K562 (cell line): ENCODE results near the gene RAP1A. TPM values are rescaled to one million over a fixed set of nuclear protein-coding genes. Genes with fewer than 3 reads are reported as not detected.

Experiments
- ATAC-seq: fragments of 200-7000 bp; cut with Tn5 transposase; 3 replicates; pipeline ENCODE4 v1.9.1; 2020; ENCODE audit warnings: moderate library complexity
- BruUV-seq: library from RNA; stranded (reverse); fragments of 400-500 nt; replicated peaks from 2 replicates; lab custom pipeline; 2021; lab: Mats Ljungman, UMichigan
- CTCF ChIA-PET: fragments of 300-600 bp; formaldehyde crosslinking; extraction: SDS; loops from one replicate; lab custom pipeline; 2021; ENCODE audit warnings: low intra/inter-chr PET ratio; lab: Yijun Ruan, JAX
- POLR2A ChIA-PET: fragments of 300-600, 350-650 bp; sonication (Branson Sonifier 250); formaldehyde crosslinking; extraction: SDS; loops from one replicate; lab custom pipeline; 2021; ENCODE audit warnings: antibody characterized with exemption, inconsistent platforms; lab: Yijun Ruan, JAX
- DNase-seq, 4 experiments: peaks; one replicate each; pipeline versions ENCODE4 v3.0.0 to v3.0.0-alpha.2; 2011 to 2018; ENCODE audit warnings: low spot score in 3 of 4, mixed read lengths in 3 of 4; ENCODE audit errors: extremely low read depth in 1 of 4
- FAIRE-seq: peaks from 2 replicates; lab custom pipeline; 2011; peaks lifted over from hg19 to GRCh38; lab: Jason Lieb, UNC
- H2AFZ ChIP-seq: 2 replicates; pipeline ENCODE4 v1.6.0; 2011; ENCODE audit warnings: low read depth, low read length, control low read depth, inconsistent platforms
- H3K27ac ChIP-seq: fragments of 200-600 bp; 3 replicates; pipeline ENCODE4 v1.8.0; 2011; ENCODE audit warnings: low read depth, mild to moderate bottlenecking, control low read depth, inconsistent platforms, low read length, moderate library complexity, mixed read lengths; ENCODE audit errors: extremely low read depth
- H3K27me3 ChIP-seq, 2 experiments: fragments of 300-600 bp in 1 of 2; 2 replicates in 1 of 2; 3 replicates in 1 of 2; pipeline versions ENCODE4 v1.6.0 to v1.8.0; 2011; ENCODE audit warnings: inconsistent platforms in 2 of 2, low read length in 2 of 2, mild to moderate bottlenecking in 1 of 2, mixed read lengths in 1 of 2, moderate library complexity in 1 of 2; ENCODE audit not compliant: control insufficient read depth in 2 of 2, insufficient read depth in 2 of 2
- H3K36me3 ChIP-seq: fragments of 300-600 bp; 3 replicates; pipeline ENCODE4 v1.8.0; 2011; ENCODE audit warnings: mild to moderate bottlenecking, low read length, inconsistent platforms; ENCODE audit not compliant: control insufficient read depth, insufficient read depth
- H3K4me1 ChIP-seq, 2 experiments: fragments of 200-600 bp in 1 of 2; replicated peaks in 1 of 2; 2 replicates in 1 of 2; 3 replicates in 1 of 2; pipeline versions ENCODE4 v1.5.1 to v1.8.0; 2011; ENCODE audit warnings: inconsistent platforms in 2 of 2, low read length in 2 of 2, mild to moderate bottlenecking in 1 of 2, mixed read lengths in 1 of 2, moderate library complexity in 1 of 2; ENCODE audit not compliant: control insufficient read depth in 2 of 2, insufficient read depth in 2 of 2
- H3K4me2 ChIP-seq: 2 replicates; pipeline ENCODE4 v1.6.1; 2011; ENCODE audit warnings: low read length, control low read depth, inconsistent platforms, mixed read lengths; ENCODE audit not compliant: insufficient read depth
- H3K4me3 ChIP-seq: fragments of 200-600 bp; sonication (generic), shearing (Covaris generic); 2 replicates; pipeline ENCODE4 v1.5.1; 2016; ENCODE audit warnings: control low read depth, inconsistent platforms
- H3K79me2 ChIP-seq: fragments of 200-600 bp; 3 replicates; pipeline ENCODE4 v1.8.0; 2011; ENCODE audit warnings: low read length, inconsistent platforms; ENCODE audit not compliant: control insufficient read depth, insufficient read depth
- H3K9ac ChIP-seq, 2 experiments: 2 replicates each; pipeline versions ENCODE4 v1.6.0 to v1.6.1; 2011; ENCODE audit warnings: low read depth in 2 of 2, low read length in 2 of 2, control low read depth in 1 of 2, inconsistent platforms in 1 of 2, mild to moderate bottlenecking in 1 of 2, mixed read lengths in 1 of 2; ENCODE audit not compliant: insufficient read depth in 1 of 2
- H3K9me1 ChIP-seq: one replicate; pipeline ENCODE4 v1.6.0; 2011; ENCODE audit warnings: inconsistent platforms, mild to moderate bottlenecking, low read length, moderate library complexity; ENCODE audit not compliant: control insufficient read depth, insufficient read depth
- H3K9me3 ChIP-seq: replicated peaks from 2 replicates; pipeline ENCODE4 v1.5.1; 2011; ENCODE audit warnings: low read depth, low read length, inconsistent platforms; ENCODE audit not compliant: control insufficient read depth, insufficient read depth
- H4K20me1 ChIP-seq: replicated peaks from 2 replicates; pipeline ENCODE4 v1.6.1; 2011; ENCODE audit warnings: low read length, inconsistent platforms, mixed read lengths; ENCODE audit not compliant: control insufficient read depth, insufficient read depth
- ATF1 ChIP-seq, 2 experiments: fragments of 450-650 bp in 1 of 2; IDR thresholded peaks; 2 replicates each; pipeline ENCODE4 v1.6.1; 2016; ENCODE audit warnings: missing compliant biosample characterization in 1 of 2, missing genetic modification characterization in 1 of 2
- CHD1 ChIP-seq: fragments of 200-600 bp; sonication (generic); IDR thresholded peaks from one replicate; pipeline ENCODE4 v1.6.1; 2012; ENCODE audit warnings: mild to moderate bottlenecking, moderate library complexity, low read length, inconsistent platforms
- ETV6 ChIP-seq, 3 experiments: fragments of 150-350 bp in 1 of 3; sonication (generic) in 1 of 3; formaldehyde crosslinking in 1 of 3; IDR thresholded peaks; 2 replicates each; pipeline versions ENCODE4 v1.6.1 to v1.8.0; 2014 to 2022; ENCODE audit warnings: borderline replicate concordance in 2 of 3, low read depth in 2 of 3, antibody characterized with exemption in 1 of 3, low read length in 1 of 3, mild to moderate bottlenecking in 1 of 3, missing genetic modification reagents in 1 of 3
- EZH2 ChIP-seq: IDR thresholded peaks from 2 replicates; pipeline ENCODE4 v1.6.1; 2012; ENCODE audit warnings: low read depth, mild to moderate bottlenecking, inconsistent platforms, low read length, borderline replicate concordance
- FOXA1 ChIP-seq: fragments of 450-650 bp; IDR thresholded peaks from 2 replicates; pipeline ENCODE4 v1.6.1; 2016; ENCODE audit warnings: mild to moderate bottlenecking, borderline replicate concordance
- MBD1 ChIP-seq: fragments of 250-450 bp; sonication (Bioruptor Pico); IDR thresholded peaks from 2 replicates; pipeline ENCODE4 v1.8.0; 2022; ENCODE audit warnings: inconsistent platforms
- OTX1 ChIP-seq: fragments of 450-650 bp; formaldehyde crosslinking; IDR thresholded peaks from 2 replicates; pipeline ENCODE4 v1.4.0; 2022; ENCODE audit warnings: mild to moderate bottlenecking
- XRCC3 ChIP-seq: fragments of 450-650 bp; IDR thresholded peaks from 2 replicates; pipeline ENCODE4 v1.6.1; 2017; ENCODE audit warnings: mild to moderate bottlenecking, moderate library complexity
- ZBTB7A ChIP-seq: IDR thresholded peaks from 2 replicates; pipeline ENCODE4 v1.6.1; 2011; ENCODE audit warnings: low read depth, mild to moderate bottlenecking, low read length, moderate library complexity, borderline replicate concordance; ENCODE audit not compliant: control insufficient read depth
- ZC3H8 ChIP-seq: fragments of 450-650 bp; IDR thresholded peaks from 2 replicates; pipeline ENCODE4 v1.6.1; 2017
- ZNF354B ChIP-seq: fragments of 250-450 bp; sonication (Bioruptor Pico); IDR thresholded peaks from 2 replicates; pipeline ENCODE4 v1.4.0; 2020
- ZNF584 ChIP-seq: fragments of 200-800 bp; sonication (Bioruptor generic); IDR thresholded peaks from 2 replicates; pipeline ENCODE4 v1.6.1; 2016; ENCODE audit warnings: low read depth, mild to moderate bottlenecking, missing genetic modification characterization, missing compliant biosample characterization
- ZNF707 ChIP-seq: fragments of 250-450 bp; sonication (Bioruptor Pico); conservative IDR thresholded peaks from 2 replicates; pipeline ENCODE4 v1.8.0; 2022; ENCODE audit warnings: inconsistent platforms, mild to moderate bottlenecking, moderate library complexity
- WGBS: fragments of 100-300 bp; shearing (Covaris generic); methylation state at CpG from one replicate; pipeline ENCODE4 v1.1.6; 2016; ENCODE audit warnings: low coverage, mixed read lengths; ENCODE audit not compliant: insufficient coverage; ENCODE audit errors: missing lambda C conversion rate; 5-methylcytosine and 5-hydroxymethylcytosine counted together
- in situ Hi-C: fragments of 300-500 bp; cut with MboI; formaldehyde crosslinking; loops from 4 replicates; pipeline ENCODE4 v1.15.0; 2018; ENCODE audit warnings: inconsistent platforms, mixed read lengths
- intact Hi-C: fragments of 100-400 bp; cut with micrococcal nuclease; formaldehyde crosslinking; loops from 2 replicates; pipeline ENCODE4 v1.14.2; 2022
- polyA plus RNA-seq, 8 experiments: library from polyadenylated mRNA; depleted of rRNA in 4 of 8; stranded (reverse) in 5 of 8; unstranded in 3 of 8; fragments of >200 nt; fragmentation: Nextera tagmentation in 2 of 8; fragmentation: Illumina TruSeq in 1 of 8; extraction: Ambion mirVana in 2 of 8; extraction: Trizol in 1 of 8; gene quantifications; 2 replicates each; pipeline versions ENCODE4 v1.2.1 to v1.2.3, GENCODE V29; 2011 to 2014; ENCODE audit warnings: inconsistent platforms in 1 of 8, missing spikeins in 1 of 8
- total RNA-seq, 7 experiments: library from RNA; depleted of rRNA in 6 of 7; stranded (reverse); fragments of >200 nt in 6 of 7; fragmentation: Illumina TruSeq in 2 of 7; extraction: Trizol in 2 of 7; gene quantifications; 2 replicates each; pipeline versions ENCODE4 v1.2.1 to v1.2.3, GENCODE V29; 2011 to 2021; ENCODE audit warnings: low replicate concordance in 1 of 7
- TF ChIP-seq, protein P1 (sequence below), 3 experiments: IDR thresholded peaks in 2 of 3; conservative IDR thresholded peaks in 1 of 3; 2 replicates each; pipeline ENCODE4 v1.5.1; 2011 to 2012; ENCODE audit warnings: low read length in 3 of 3, mild to moderate bottlenecking in 3 of 3, control low read depth in 2 of 3, improper control_type of control experiment in 1 of 3, inconsistent platforms in 1 of 3, low read depth in 1 of 3, mixed read lengths in 1 of 3, moderate library complexity in 1 of 3; ENCODE audit not compliant: insufficient read depth in 2 of 3

Gene RAP1A
- total and polyA plus RNA-seq, 9 of the 15 experiments (the other 6 are each of a cell fraction or from before 2014, with no cell fraction given) = 13.4 to 86.2 (median 32.5) TPM

DNA sequence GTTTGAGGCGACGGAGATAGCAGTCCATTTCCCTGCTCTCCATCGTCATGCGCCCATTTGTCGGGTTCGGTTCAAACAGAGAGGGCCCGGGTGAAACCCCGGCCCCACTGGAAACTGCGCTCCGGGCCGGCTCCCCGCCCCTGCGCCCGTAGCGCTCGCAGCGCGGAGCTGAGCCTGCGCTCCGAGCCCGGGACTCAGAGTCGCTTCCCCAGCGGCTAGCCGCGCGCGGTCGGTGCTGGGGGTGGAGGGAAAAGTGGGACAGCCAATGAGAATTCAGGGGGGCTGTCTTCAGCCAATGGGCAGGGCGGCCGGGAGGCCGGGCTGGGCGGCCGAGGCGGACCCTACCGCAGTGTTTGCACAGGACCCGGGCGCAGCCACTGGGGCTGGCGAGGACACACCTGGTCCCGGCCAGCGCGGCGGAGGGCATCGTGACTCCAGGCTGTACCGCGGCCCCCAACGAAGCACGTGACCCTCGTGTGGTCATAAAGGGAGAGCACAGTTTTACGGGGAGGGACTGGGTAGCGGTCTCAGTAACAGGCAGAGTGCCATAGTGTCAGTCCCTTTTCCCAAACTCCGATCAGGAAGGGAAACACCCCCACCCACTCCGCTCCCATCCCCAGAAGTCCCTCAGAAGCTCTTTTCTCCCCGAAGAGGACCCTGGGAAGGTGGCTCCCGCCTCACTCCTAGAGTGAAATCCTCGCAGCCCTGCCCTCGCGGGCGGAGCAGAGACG lies 119.8 kb downstream of the RAP1A start, which contains the start of gene INKA2 (continued):
- TF ChIP-seq ATF1 (CRISPR knock-in tag; IDR thresholded peaks at IDR 0.05) (no peak), ATF1 (tag; IDR thresholded peaks at IDR 0.05) (peak; percentile 49), ZNF707 (CRISPR knock-in tag) (no peak), OTX1 (no peak), ETV6 (IDR thresholded peaks at IDR 0.05; ENCODE audit: borderline replicate concordance in 1 of 2, low read depth in 2 of 2, low read length in 1 of 2) (no peak), ETV6 (CRISPR knock-in tag; IDR thresholded peaks at IDR 0.05; ENCODE audit: borderline replicate concordance) (peak; percentile 96; the same call in 1 of the 2 replicates), FOXA1 (no peak), ZNF354B (CRISPR knock-in tag) (no peak), ZNF584 (CRISPR knock-in tag) (no peak), CHD1 (no peak)

DNA sequence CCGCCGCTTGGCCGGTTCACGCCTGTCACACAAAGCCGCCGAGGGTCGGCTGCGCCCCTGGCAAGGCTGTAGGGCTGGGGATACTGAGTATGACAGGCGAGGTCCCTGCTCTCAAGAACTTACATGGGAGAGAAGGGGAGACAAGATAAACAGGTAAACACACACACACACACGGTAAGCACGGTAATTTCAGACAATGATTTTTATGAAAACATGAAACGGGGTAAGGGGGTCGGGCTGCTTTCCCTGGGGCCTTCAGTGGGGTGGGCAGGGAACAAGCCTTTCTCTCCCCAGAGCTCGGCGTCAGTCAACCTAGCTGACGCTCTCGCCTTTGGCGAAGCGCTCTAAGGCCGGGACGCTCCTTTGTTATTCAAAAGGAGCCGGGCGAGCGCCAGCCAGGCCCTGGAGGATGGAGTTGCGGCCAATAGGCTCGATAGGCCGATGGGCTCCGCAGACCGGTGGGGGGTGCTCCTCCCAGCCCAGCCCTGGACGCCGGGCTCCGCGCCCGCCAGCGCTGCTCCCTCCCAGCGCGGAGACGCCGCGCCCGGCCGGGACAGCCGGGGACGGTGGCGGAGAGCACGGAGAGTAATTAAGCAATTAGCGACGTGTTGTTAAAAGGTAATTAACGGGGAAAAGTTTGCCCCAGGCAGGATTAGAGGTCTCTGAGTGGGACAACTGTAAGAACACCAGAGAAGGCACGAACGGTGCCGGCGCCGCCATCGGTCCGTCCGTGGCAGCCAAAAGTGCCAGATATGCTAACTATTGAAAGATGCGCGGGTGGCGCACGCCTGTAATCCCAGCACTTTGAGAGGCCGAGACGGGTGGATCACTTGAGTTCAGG lies 120.6 kb downstream of the RAP1A start:
- Histone ChIP-seq H2AFZ (peak overlapping the region; percentile 80), H3K4me1 (peaks cover 14 to 28% of the 10 kb centered on the region in 2 experiments; a peak in 4 of 5 replicates), H3K27ac (no peak overlapping the region), H3K9ac (peak overlapping the region; percentile 8 to 84; a peak in 3 of 4 replicates), H3K27me3 (peaks cover 40 to 75% of the 10 kb centered on the region in 2 experiments), H3K79me2 (no peaks in the 10 kb centered on the region), H3K9me1 (no peaks in the 10 kb centered on the region), H3K4me2 (peak overlapping the region; percentile 87), H3K36me3 (no peaks in the 10 kb centered on the region), H3K9me3 (no peaks in the 10 kb centered on the region), H4K20me1 (no peaks in the 10 kb centered on the region; the same call in 1 of the 2 replicates), H3K4me3 (peak overlapping the region; percentile 44)
- intact Hi-C loops = no loop called here
- 29% methylated on average over 63 of the region's 63 CpGs for WGBS
- DNase-seq = peak in 3 of 4 experiments; percentile 20 to 42 (median 35)
- peak; percentile 10; the same call in 1 of the 3 replicates for ATAC-seq
- FAIRE-seq = no peak
- no TSS peak for BruUV-seq
- POLR2A ChIA-PET = interaction anchor here (0.6 to 2.0 kb wide), 4 partner anchors 9 to 624 kb away, joined by 3 to 7 read pairs (median 4); no protein-coding TSS in a partner anchor
- in situ Hi-C loops = no loop called here
- CTCF ChIA-PET = no interaction called here
- TF ChIP-seq ZC3H8 (no peak), XRCC3 (no peak), MBD1 (CRISPR knock-in tag) (peak; percentile 68; the same call in 1 of the 2 replicates), ZBTB7A (peak; percentile 85; the same call in 1 of the 2 replicates), EZH2 (peak; percentile 67; the same call in 1 of the 2 replicates)
- TF ChIP-seq, protein P1, sequence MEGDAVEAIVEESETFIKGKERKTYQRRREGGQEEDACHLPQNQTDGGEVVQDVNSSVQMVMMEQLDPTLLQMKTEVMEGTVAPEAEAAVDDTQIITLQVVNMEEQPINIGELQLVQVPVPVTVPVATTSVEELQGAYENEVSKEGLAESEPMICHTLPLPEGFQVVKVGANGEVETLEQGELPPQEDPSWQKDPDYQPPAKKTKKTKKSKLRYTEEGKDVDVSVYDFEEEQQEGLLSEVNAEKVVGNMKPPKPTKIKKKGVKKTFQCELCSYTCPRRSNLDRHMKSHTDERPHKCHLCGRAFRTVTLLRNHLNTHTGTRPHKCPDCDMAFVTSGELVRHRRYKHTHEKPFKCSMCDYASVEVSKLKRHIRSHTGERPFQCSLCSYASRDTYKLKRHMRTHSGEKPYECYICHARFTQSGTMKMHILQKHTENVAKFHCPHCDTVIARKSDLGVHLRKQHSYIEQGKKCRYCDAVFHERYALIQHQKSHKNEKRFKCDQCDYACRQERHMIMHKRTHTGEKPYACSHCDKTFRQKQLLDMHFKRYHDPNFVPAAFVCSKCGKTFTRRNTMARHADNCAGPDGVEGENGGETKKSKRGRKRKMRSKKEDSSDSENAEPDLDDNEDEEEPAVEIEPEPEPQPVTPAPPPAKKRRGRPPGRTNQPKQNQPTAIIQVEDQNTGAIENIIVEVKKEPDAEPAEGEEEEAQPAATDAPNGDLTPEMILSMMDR (IDR thresholded peaks at IDR 0.05 in 2 of 3, conservative IDR thresholded peaks at IDR 0.05 in 1 of 3; ENCODE audit: insufficient read depth in 2 of 3, low read depth in 1 of 3, low read length in 3 of 3) = peak in 1 of 3 experiments; percentile 19; a peak in 1 of 6 replicates
